ENCODE measurements around the gene MEGF11.
A peak's percentile ranks its signal among the peaks of the same experiment; 100 is the strongest.

Gene MEGF11

GRCh38 chr15:65968511-65968910, 285.0 kb downstream of the MEGF11 start:
- no peak for DNase-seq (ENCODE audit: low read depth)

- DNase-seq (ENCODE audit: low read depth) = no peak
These were observed 288.6 kb downstream of the MEGF11 start for GRCh38 chr15:65964792-65965433.

GRCh38 chr15:65963911-65964482, 289.6 kb downstream of the MEGF11 start:
- no peak for DNase-seq (ENCODE audit: low read depth)

GRCh38 chr15:65963358-65963757, 290.2 kb downstream of the MEGF11 start:
- DNase-seq (ENCODE audit: low read depth) = no peak

- DNase-seq (ENCODE audit: low read depth) = no peak
These were observed 291.4 kb downstream of the MEGF11 start for GRCh38 chr15:65962187-65962586.

GRCh38 chr15:65960586-65960985, 293.0 kb downstream of the MEGF11 start:
- DNase-seq (ENCODE audit: low read depth) = no peak

- no peak for DNase-seq (ENCODE audit: low read depth)
These were observed 294.7 kb downstream of the MEGF11 start for GRCh38 chr15:65958835-65959234.

GRCh38 chr15:65957451-65957850, 296.1 kb downstream of the MEGF11 start:
- no peak for DNase-seq (ENCODE audit: low read depth)

- DNase-seq (ENCODE audit: low read depth) = no peak
These were observed 296.7 kb downstream of the MEGF11 start for GRCh38 chr15:65956899-65957298.

GRCh38 chr15:65956307-65956706, 297.2 kb downstream of the MEGF11 start:
- DNase-seq (ENCODE audit: low read depth) = no peak

GRCh38 chr15:65954289-65954741, 299.2 kb downstream of the MEGF11 start:
- DNase-seq (ENCODE audit: low read depth) = no peak

- DNase-seq (ENCODE audit: low read depth) = no peak
These were observed 299.9 kb downstream of the MEGF11 start for GRCh38 chr15:65953622-65954021.

GRCh38 chr15:65952391-65953053, 301.0 kb downstream of the MEGF11 start:
- no peak for DNase-seq (ENCODE audit: low read depth)

GRCh38 chr15:65951007-65951406, 302.5 kb downstream of the MEGF11 start:
- DNase-seq (ENCODE audit: low read depth) = no peak

- no peak for DNase-seq (ENCODE audit: low read depth)
These were observed 304.1 kb downstream of the MEGF11 start for GRCh38 chr15:65949491-65949890.

- DNase-seq (ENCODE audit: low read depth) = no peak
These were observed 304.5 kb downstream of the MEGF11 start for GRCh38 chr15:65949011-65949410.

GRCh38 chr15:65948383-65948782, 305.2 kb downstream of the MEGF11 start:
- no peak for DNase-seq (ENCODE audit: low read depth)

GRCh38 chr15:65947041-65947440, 306.5 kb downstream of the MEGF11 start:
- no peak for DNase-seq (ENCODE audit: low read depth)

- DNase-seq (ENCODE audit: low read depth) = no peak
These were observed 307.9 kb downstream of the MEGF11 start for GRCh38 chr15:65945616-65946015.

GRCh38 chr15:65944404-65944803, 309.1 kb downstream of the MEGF11 start:
- DNase-seq (ENCODE audit: low read depth) = no peak

GRCh38 chr15:65942436-65942835, 311.1 kb downstream of the MEGF11 start:
- no peak for DNase-seq (ENCODE audit: low read depth)

- DNase-seq (ENCODE audit: low read depth) = no peak
These were observed 313.0 kb downstream of the MEGF11 start for GRCh38 chr15:65940618-65940909.

GRCh38 chr15:65939901-65940617, 313.5 kb downstream of the MEGF11 start:
- peak; percentile 88 for DNase-seq (ENCODE audit: low read depth)

All from HS-5 (cell line).